NCI-H187 (cell line): ENCODE measurements around the gene VWF.
"Not testable (repeated sequence)": the region's sequence is repeated elsewhere in the genome, so short reads cannot be mapped to it uniquely, and the experiment has no call there.

Source experiments
- DNase-seq, 2 experiments: peaks; one replicate each; lab custom pipeline; 2025; lab: John Stamatoyannopoulos, UW

VWF gene

GRCh38 chr12:6124411-6125309 is at the start of gene VWF:
Gene VWF (minus strand): TSS chr12:6124670. CDS start chr12:6123196, 1,474 bp downstream.
- no peak for DNase-seq

- DNase-seq = no peak
Observed at GRCh38 chr12:6172862-6173261, 48.4 kb upstream of the VWF start.

GRCh38 chr12:6172086-6172485 is 47.6 kb upstream of the VWF start:
- DNase-seq = no peak

GRCh38 chr12:6171409-6172015 is 47.0 kb upstream of the VWF start:
- no peak for DNase-seq

- no peak for DNase-seq
Observed at GRCh38 chr12:6167327-6168280, 43.1 kb upstream of the VWF start.

- no peak for DNase-seq
Observed at GRCh38 chr12:6166808-6167207, 42.3 kb upstream of the VWF start.

- no peak for DNase-seq
Observed at GRCh38 chr12:6165395-6165794, 40.9 kb upstream of the VWF start.

- DNase-seq = no peak
Observed at GRCh38 chr12:6163416-6164060, 39.1 kb upstream of the VWF start.

- DNase-seq = no peak
Observed at GRCh38 chr12:6161124-6161882, 36.8 kb upstream of the VWF start.

- DNase-seq = not testable (repeated sequence)
Observed at GRCh38 chr12:6160049-6160649, 35.7 kb upstream of the VWF start.

- DNase-seq = not testable (repeated sequence)
Observed at GRCh38 chr12:6159166-6160011, 34.9 kb upstream of the VWF start.

GRCh38 chr12:6158749-6159148 is 34.3 kb upstream of the VWF start:
- DNase-seq = no peak

GRCh38 chr12:6158255-6158654 is 33.8 kb upstream of the VWF start:
- no peak for DNase-seq

- DNase-seq = no peak
Observed at GRCh38 chr12:6157482-6157881, 33.0 kb upstream of the VWF start.

- DNase-seq = no peak
Observed at GRCh38 chr12:6154730-6155459, 30.4 kb upstream of the VWF start.

GRCh38 chr12:6148722-6149121 is 24.3 kb upstream of the VWF start:
- not testable (repeated sequence) for DNase-seq

- no peak for DNase-seq
Observed at GRCh38 chr12:6148061-6148460, 23.6 kb upstream of the VWF start.

GRCh38 chr12:6146951-6147350 is 22.5 kb upstream of the VWF start:
- no peak for DNase-seq

GRCh38 chr12:6146509-6146908 is 22.0 kb upstream of the VWF start:
- no peak for DNase-seq
